G401.6 (cell line): ENCODE data around the gene IRX6.

Source experiments
- FAIRE-seq: peaks from 2 replicates; lab custom pipeline; 2012; peaks lifted over from hg19 to GRCh38; lab: Jason Lieb, UNC

IRX6 gene

DNA sequence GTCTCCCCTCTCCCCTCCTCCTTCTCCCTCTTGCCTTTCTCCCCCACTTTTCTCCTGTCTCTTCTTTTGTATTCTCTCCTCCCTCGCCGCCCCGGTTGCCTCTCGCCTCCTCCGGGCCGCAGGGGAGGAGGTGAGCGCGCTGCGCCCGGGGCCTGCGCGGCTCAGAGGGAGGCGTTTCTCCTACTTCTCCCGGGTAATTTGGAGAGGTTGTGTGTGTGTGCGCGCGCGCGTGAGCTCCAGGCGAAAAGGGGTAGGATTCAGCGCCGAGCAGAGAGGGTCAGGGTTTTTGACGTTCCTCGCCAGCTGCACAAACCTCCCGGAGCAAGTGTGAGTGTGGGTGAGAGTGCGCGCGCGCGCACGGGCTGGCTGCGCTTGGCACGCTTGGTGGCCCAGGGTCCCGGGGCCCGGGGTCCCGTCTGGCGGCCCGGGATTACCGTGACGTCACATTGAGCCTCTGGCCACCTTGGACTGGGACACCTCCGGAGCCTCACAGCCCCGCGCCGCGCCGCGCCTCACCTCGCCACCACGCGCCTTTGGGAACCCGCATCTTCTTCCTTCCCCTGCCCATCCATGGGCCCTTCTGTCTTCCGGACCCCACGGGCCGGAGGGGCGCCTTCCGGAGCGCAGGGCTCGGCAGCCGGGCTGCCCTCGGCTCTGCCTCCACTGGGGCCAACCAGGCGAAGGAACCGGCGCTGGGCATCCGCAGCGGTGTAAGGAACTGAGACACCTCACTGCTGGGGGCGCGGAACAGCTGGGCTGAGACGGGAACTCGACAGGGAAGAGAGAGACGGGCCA is 479 bp downstream of the IRX6 start:
- no peak for FAIRE-seq

- FAIRE-seq = no peak
These were observed 1.1 kb downstream of the IRX6 start for GRCh38 chr16:55325080-55325447.

DNA sequence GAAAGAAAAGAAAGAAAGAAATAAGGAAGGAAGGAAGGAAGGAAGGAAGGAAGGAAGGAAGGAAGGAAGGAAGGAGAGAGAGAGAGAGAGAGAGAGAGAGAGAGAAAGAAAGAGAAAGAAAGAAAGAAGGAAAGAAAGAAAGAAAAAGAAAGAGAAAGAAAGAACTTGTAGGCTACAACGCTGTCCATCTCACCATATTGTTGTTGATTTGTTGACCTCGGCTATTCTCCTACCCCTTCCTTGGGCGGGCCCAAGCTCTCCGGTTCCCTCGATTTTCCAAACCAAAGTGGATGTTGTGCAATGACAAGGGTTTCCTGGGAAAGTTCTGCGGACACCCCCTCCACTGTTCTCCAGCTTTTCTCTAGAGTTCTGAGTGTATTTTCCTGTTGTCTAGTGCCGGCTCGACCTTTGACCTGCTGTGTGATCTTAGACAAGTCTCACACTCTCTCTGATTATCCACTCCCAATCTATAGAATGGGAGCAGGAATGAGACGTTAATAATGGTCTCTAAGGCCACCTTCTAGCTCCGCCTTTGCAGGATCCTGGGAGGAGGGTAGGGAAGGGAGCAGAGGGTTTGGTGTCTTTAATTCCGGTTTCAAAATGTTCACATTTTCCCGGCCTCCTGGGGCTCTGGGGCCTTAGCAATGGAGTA is 1.6 kb downstream of the IRX6 start:
- no peak for FAIRE-seq

GRCh38 chr16:55326261-55327092 is 2.5 kb downstream of the IRX6 start:
- no peak for FAIRE-seq

DNA sequence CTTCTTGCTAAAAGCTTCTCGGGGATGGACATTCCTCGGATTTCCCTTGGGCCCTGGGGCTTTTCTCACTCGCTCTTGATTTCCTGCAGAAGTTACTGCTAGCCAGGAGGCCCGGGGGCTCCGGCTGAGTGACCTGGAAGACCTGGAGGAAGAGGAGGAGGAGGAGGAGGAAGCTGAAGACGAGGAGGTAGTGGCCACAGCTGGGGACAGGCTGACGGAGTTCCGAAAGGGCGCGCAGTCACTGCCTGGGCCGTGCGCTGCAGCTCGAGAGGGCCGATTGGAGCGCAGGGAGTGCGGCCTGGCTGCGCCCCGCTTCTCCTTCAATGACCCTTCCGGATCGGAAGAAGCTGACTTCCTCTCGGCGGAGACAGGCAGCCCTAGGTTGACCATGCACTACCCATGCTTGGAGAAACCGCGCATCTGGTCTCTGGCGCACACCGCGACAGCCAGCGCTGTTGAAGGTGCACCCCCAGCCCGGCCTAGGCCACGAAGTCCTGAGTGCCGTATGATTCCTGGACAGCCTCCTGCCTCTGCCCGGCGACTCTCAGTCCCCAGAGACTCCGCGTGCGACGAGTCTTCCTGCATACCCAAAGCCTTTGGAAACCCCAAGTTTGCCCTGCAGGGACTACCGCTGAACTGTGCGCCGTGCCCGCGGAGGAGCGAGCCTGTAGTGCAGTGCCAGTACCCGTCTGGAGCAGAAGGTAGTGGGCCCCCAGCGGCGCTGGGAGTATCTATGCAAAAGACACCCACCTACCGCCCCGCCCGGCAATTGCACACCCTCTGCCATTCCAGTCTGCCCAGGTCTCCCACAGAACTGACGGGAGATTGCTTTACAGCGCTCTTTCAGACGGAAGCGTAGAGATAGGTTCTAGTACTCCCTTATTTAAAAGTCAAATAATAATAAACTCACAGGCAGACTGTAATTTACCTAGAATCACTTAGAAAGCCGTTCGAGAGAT is 4.9 kb downstream of the IRX6 start:
- no peak for FAIRE-seq

DNA sequence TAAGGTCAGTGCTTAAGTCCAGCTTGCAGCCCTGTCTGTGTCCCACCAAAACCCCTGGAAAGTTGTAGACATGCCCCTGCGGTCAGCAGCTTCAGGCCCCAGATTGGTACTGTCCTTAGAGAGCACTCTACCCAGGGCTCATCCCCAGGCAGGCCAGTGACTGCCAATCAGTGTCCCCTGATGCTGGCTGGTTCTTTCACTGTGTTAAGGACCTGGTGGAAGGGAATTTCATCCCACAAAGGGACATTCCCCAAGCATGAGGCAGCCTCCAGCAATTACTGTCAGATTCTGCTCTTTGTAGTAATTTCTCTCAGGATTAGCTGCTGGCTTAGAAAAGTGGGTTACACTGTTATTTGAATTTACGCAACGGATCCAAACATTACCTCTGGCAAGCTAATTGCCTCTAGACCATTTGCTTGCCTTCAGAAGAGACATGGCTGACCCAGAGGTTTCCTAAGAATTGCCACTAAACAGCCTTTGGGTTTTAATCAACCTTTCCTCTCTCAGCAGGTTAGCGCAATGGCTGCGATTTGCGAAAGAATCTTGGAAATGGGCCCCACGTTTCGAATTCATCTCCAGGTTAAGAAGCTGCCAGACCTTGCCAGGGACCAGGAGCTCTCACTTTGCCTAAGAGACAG is 5.9 kb downstream of the IRX6 start:
- FAIRE-seq = no peak

- FAIRE-seq = no peak
These were observed 7.0 kb downstream of the IRX6 start for GRCh38 chr16:55330781-55331647.

- FAIRE-seq = no peak
These were observed 7.7 kb downstream of the IRX6 start for GRCh38 chr16:55331648-55332185.

DNA sequence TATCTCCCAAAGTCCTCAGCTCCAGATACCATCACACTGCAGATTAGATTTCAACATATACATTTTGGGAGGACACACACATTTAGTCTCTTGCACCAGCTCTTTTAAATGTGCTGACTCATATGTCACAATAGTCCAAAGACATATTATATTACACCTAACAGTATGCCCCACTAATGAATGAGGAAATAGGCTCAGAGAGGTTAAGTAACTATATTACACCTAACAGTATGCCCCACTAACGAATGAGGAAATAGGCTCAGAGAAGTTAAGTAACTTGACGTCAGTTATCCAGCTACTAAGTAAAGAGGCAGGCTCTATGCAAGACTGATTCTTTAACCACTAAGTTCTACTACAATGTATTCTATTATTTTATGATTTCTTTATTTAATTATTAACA is 9.7 kb downstream of the IRX6 start:
- FAIRE-seq = no peak

DNA sequence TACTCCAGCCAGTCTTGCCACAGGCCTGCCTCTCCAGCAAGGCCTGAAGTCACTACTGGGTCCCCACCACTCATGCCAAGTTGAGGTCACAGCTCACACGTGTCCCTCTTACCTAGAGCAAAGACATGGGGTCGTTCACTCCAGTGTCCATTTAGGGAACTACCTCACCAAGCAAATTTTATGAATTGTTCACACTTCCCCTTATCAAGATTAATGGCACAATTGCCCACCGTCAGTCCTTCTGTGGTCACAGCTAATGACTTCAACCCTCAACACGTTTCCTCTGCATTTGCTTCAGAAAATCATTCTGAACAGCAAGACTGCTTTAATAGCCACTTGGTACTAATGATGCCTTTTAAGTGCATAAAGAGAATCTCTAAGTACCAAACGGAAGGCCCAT is 14.6 kb downstream of the IRX6 start:
- no peak for FAIRE-seq

GRCh38 chr16:55340445-55340844 is 16.4 kb downstream of the IRX6 start:
- no peak for FAIRE-seq

DNA sequence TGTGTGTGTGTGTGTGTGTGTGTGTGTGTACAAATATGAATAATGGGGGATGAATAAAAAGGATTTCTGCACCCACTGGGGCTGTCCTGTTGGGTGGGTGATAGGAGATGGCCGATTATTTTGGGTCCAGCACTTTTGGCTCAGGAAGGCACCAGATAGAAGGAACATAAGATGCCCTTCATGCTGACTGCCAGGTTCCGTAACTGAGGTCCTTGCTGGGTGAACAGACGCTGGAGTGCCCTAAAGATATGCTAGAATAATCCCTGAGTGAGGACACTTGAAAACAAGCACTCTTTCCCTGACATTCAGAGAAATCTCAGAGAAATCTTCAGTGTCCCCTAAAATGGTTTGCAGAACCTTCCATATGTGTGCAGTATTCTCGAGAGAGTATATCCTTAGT is 17.7 kb downstream of the IRX6 start:
- no peak for FAIRE-seq

- no peak for FAIRE-seq
These were observed 22.5 kb downstream of the IRX6 start for GRCh38 chr16:55346475-55346874.

DNA sequence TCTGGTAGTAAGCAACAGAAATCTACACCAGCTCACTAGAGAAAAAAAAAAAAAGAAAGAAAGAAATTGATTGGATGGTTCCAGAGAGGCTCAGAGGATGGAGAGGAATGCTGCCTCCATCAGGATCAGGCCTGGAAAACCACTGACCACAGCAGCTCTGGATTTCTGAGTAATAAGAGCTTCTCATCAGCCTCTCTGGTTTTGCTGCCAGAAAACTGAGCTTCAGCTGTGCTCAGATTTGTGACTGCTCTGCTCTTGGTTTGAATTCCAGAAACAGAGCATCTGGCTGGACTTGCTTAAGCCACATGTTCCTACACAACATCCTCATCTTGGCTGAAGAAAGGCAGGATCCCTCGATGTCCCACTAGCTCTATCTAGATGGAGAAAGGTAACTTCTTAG is 25.9 kb downstream of the IRX6 start:
- FAIRE-seq = no peak

DNA sequence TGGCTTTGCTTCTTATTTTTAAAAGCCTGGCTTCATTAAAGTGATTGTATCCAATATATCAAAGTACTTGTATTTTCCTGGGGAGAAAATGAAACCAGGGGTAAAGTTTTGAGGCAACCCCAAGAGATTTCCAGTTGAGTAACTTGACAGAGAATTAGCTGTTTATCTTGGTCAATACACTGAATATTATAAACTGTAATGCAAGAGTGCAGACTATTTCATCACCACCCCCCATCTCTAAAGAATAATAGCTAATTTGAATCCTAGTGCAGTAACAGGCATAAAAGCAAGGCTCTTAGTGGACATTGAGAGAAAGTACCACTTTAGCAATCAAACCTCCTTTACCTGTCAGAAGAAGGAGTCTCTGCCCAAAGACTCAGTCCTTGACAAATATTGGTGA is 27.0 kb downstream of the IRX6 start:
- FAIRE-seq = no peak

DNA sequence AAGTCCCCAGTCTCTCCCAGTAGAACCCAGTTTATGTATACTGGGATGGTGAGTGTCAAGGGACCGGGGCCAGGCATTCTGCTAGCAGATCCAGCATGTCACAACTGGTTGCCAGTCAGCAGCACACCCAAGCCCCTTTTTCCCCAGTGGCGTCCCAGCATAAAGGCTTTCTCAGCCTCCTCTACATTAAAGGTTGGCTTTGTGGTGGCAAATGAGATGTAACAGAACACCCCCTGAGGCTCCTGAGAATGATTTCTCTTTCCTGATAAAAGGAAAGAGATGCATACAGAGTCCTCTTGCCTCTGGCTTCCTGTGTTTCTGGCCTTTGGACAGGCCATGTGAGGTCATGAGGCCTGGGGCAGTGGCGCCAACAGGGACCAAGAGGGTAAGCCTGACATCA is 27.9 kb downstream of the IRX6 start:
- FAIRE-seq = no peak

GRCh38 chr16:55357241-55357640 is 33.2 kb downstream of the IRX6 start:
- FAIRE-seq = no peak

GRCh38 chr16:55359946-55360345 is 35.9 kb downstream of the IRX6 start:
- no peak for FAIRE-seq

DNA sequence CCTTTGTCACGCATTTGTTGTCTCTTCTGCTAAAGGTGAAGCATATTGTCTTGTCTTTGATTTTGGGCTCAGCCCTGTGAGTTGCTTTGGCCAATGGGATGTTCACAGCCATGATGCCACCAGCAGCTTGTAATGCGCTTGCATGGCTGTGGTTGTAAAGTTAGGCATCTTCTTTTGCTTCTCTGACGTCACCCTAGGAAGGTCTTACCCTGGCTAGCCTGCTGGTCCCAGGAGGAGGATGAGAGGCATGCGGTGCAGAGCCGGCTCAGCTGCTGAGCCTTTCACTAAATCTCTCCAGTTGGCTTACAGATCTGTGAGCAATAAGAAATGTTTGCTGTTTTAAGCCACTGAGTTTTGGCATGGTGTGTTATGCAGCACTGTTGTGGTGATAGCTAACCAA is 40.8 kb downstream of the IRX6 start:
- no peak for FAIRE-seq

- no peak for FAIRE-seq
These were observed 43.4 kb downstream of the IRX6 start for GRCh38 chr16:55367301-55367811.
